Colonic mucosa (tissue), 4 donors: Measurements from ENCODE around the gene GMPR2. TPM values are rescaled to one million over a fixed set of nuclear protein-coding genes. Genes with fewer than 3 reads are reported as not detected.
"Not testable (repeated sequence)": the region's sequence is repeated elsewhere in the genome, so short reads cannot be mapped to it uniquely, and the experiment has no call there.

Experiments used
- DNase-seq: peaks from one replicate; pipeline ENCODE4 v3.0.0-alpha.2; 2020
- H3K27ac ChIP-seq: fragments of 200-600 bp; one replicate; pipeline ENCODE4 v1.8.0; 2021
- H3K27me3 ChIP-seq: fragments of 200-600 bp; one replicate; pipeline ENCODE4 v1.8.0; 2021
- H3K36me3 ChIP-seq: fragments of 200-600 bp; one replicate; pipeline ENCODE4 v1.8.0; 2021
- H3K4me1 ChIP-seq: fragments of 200-600 bp; one replicate; pipeline ENCODE4 v1.8.0; 2021; ENCODE audit warnings: mild to moderate bottlenecking
- H3K4me3 ChIP-seq: fragments of 200-600 bp; one replicate; pipeline ENCODE4 v1.8.0; 2021
- H3K9ac ChIP-seq, 2 donors: one replicate each; pipeline ENCODE4 v1.7.0; 2013; ENCODE audit warnings: control low read depth in 2 of 2, low read depth in 2 of 2, low read length in 2 of 2
- H3K9me3 ChIP-seq: fragments of 200-600 bp; one replicate; pipeline ENCODE4 v1.8.0; 2021
- intact Hi-C: fragments of 100-400 bp; cut with DNase I; formaldehyde crosslinking; loops from one replicate; pipeline ENCODE4 v1.14.1; 2022
- total RNA-seq, 2 donors: library from RNA; stranded (reverse); fragmentation: NEBNext Ultra II Directional in 1 of 2; extraction: Animal tissue kit (Norgen Biotek cat#: 25700) in 1 of 2; gene quantifications; one replicate each; pipeline ENCODE4 v1.2.1, GENCODE V29; 2021
- TF ChIP-seq, protein P1 (sequence below): fragments of 200-600 bp; IDR thresholded peaks from one replicate; pipeline ENCODE4 v1.8.0; 2022; ENCODE audit warnings: antibody characterized with exemption, mild to moderate bottlenecking
- donor health status: healthy.
- donor health status: DM: no; HTN: no; CAD: no.
- donor health status: DM: no; HTN: no; CAD: no.

Gene GMPR2
- total RNA-seq, 2 donors from 2014 or later, result 57.9 to 68.1 TPM

DNA sequence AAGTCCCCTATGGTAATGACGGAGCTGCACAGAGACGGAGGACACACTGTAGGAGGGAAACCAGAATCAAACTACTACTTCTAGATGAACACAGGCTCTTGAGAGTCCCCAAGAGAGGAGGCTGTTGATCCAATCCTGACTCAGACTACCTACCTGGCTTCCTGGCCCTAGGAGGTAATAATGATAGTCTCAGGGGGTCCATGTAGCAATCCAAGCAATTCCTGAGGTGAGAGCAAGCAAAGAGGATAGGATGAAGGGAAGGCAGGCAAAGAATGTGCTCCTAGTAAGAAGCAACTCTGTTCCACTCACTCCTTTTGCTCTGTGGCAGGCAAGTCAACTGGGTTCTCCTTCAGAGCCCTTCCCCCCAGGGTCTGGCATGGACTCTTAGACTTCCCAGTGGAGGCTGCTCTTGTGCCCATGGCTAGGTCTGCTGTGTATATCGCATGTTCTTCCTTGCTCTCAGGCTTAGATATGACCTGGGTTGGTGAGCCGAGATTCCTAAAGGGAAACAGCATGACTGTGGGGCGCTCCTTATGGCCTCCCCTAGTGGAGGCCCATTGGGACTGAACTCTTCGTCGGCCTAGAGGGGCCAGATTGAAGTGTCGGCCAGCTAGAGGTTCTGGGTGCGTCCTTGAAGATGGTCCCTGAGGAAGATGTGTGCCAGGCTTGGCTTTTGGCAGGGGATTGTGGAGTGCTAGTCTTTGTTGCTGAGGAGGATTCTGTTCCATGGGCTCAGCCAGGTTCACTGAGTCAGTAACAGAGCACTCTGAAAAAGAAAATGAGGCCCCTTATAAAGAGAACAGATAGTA is 7.6 kb downstream of the GMPR2 start:
- H3K27me3 ChIP-seq, result no peaks in the 10 kb centered on the region
- no peaks in the 10 kb centered on the region for H3K36me3 ChIP-seq
- no peak for DNase-seq

DNA sequence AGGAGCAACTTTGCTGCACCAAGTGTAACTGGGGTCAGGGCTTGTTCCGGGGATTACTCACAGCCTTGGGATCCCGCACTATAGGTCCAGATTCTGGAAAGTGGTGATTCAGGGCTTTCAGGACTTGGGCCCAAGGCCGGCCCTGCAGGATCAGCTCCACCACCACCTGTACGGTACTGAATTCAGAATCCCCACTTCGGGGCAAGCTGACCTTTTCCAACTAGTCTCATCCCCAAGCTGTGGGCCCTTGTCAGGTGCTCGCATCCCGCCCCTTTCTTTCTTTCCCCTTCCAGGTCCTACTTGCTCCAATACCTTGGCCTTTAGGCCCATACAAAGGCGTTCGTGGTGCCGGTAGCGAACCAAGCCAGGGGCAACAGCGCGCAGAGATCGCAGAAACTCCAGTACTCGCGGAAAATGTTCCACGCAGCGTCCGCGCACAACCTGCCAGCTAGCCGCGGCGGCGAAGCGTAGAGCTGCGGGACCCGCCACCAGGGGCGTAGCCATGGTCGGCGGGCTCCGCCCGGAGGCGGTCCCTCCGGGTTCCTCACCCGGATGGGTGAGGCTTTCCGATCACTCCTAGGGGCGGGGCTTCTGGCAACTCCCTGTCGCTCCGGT is 9.2 kb downstream of the GMPR2 start:
- no peaks in the 10 kb centered on the region for H3K9me3 ChIP-seq
- H3K36me3 ChIP-seq, result no peaks in the 10 kb centered on the region
- TF ChIP-seq, protein P1, sequence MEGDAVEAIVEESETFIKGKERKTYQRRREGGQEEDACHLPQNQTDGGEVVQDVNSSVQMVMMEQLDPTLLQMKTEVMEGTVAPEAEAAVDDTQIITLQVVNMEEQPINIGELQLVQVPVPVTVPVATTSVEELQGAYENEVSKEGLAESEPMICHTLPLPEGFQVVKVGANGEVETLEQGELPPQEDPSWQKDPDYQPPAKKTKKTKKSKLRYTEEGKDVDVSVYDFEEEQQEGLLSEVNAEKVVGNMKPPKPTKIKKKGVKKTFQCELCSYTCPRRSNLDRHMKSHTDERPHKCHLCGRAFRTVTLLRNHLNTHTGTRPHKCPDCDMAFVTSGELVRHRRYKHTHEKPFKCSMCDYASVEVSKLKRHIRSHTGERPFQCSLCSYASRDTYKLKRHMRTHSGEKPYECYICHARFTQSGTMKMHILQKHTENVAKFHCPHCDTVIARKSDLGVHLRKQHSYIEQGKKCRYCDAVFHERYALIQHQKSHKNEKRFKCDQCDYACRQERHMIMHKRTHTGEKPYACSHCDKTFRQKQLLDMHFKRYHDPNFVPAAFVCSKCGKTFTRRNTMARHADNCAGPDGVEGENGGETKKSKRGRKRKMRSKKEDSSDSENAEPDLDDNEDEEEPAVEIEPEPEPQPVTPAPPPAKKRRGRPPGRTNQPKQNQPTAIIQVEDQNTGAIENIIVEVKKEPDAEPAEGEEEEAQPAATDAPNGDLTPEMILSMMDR, result peak; percentile 71
- peak overlapping the region; percentile 79 for H3K4me3 ChIP-seq
- no peaks in the 10 kb centered on the region for H3K27me3 ChIP-seq
- peaks cover 11% of the 10 kb centered on the region for H3K4me1 ChIP-seq
- H3K9ac ChIP-seq, result peak overlapping the region; percentile 76 to 94
- H3K27ac ChIP-seq, result peak overlapping the region; percentile 99
- DNase-seq, result peak; percentile 94
- intact Hi-C loops, result loop anchor here (2.0 to 10.0 kb wide), 2 partner anchors 29 to 193 kb away; partner anchors contain the start of gene RABGGTA

More for the DNA sequence above, 7.6 kb downstream of the GMPR2 start:
- Histone ChIP-seq H3K9ac (peak overlapping the region in 1 of 2 donors; percentile 61), H3K27ac (no peak overlapping the region), H3K4me3 (no peak overlapping the region), H3K9me3 (no peaks in the 10 kb centered on the region), H3K4me1 (peaks cover 11% of the 10 kb centered on the region)
- TF ChIP-seq, protein P1, result no peak
- intact Hi-C loops, result loop anchor here (10.0 kb wide), 1 partner anchor 194 kb away; no protein-coding TSS in a partner anchor

DNA sequence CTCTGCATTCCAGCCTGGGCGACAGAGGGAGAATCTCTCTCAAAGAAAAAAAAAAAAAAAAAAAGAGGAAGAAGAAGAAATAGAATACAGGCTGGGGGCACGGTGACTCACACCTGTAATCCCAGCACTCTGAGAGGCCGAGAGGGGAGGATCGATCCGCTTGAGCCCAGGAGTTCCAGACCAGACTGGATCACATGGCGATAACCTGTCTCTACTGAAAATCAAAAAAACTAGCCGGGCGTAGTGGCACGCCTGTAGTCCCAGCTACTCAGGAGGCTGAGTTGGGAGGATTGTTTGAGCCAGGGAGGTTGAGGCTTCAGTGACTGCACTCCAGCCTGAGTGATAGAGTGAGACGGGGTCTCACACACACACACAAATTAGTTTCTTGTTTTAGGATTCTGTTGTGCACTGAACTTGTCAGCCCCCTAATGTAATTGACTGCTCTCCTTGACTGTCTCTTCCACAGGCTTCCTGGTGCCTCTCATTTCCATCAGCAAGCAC is 10.7 kb downstream of the GMPR2 start:
- Histone ChIP-seq H3K36me3 (no peaks in the 10 kb centered on the region), H3K9ac (peak overlapping the region; percentile 76 to 94), H3K27me3 (no peaks in the 10 kb centered on the region), H3K27ac (peak overlapping the region; percentile 99), H3K4me3 (peak overlapping the region; percentile 79), H3K4me1 (peaks cover 11% of the 10 kb centered on the region), H3K9me3 (no peaks in the 10 kb centered on the region)
- intact Hi-C loops, result loop anchor here (2.0 to 10.0 kb wide), 2 partner anchors 27 to 191 kb away; partner anchors contain the start of gene RABGGTA
- DNase-seq, result no peak
- TF ChIP-seq, protein P1, result no peak

DNA sequence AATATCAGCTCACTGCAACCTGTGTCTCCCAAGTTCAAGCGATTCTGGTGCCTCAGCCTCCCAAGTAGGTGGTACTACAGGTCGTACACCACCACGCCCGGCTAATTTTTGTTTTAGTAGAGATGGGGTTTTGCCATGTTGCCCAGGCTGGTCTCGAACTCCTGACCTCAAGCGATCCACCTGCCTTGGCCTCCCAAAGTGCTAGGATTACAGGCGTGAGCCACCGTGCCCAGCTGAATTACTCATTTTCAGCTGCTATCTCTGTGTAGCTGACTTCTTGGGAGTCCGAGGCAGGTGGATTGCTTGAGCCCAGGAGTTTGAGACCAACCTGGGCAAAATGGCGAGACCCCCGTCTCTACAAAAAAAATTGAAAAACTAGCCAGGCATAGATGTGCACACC is 12.6 kb downstream of the GMPR2 start:
- not testable (repeated sequence) for DNase-seq, H3K9ac ChIP-seq, H3K9me3 ChIP-seq, H3K4me3 ChIP-seq, H3K36me3 ChIP-seq, H3K27me3 ChIP-seq, H3K27ac ChIP-seq
- peaks cover 11% of the 10 kb centered on the region for H3K4me1 ChIP-seq
- intact Hi-C loops, result loop anchor here (2.0 to 10.0 kb wide), 2 partner anchors 47 to 189 kb away; no protein-coding TSS in a partner anchor

DNA sequence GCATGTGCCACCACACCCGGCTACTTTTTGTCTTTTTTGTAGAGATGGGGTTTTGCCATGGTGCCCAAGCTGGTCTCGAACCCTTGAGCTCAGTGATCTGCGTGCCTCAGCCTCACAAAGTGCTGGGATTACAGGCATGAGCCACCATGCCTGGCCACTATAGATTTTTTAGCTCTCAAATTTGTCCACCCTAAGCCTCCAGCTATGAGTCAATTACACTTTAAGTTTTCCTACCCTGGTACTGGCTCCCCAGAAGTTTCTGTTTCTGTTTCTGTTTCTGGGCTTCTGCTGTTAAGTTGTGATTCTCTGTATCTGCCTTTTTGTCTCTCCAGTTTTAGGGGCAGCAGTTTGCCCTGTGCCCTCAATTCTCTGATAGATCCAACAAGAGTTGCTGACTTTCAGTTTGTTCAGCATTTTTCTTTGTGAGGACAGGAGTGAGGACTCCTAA is 14.1 kb downstream of the GMPR2 start:
- Histone ChIP-seq H3K4me1 (peaks cover under 1% of the 10 kb centered on the region), H3K27me3 (no peaks in the 10 kb centered on the region), H3K4me3 (no peak overlapping the region), H3K9me3 (no peaks in the 10 kb centered on the region), H3K27ac (no peak overlapping the region), H3K36me3 (no peaks in the 10 kb centered on the region), H3K9ac (no peak overlapping the region)
- intact Hi-C loops, result loop anchor here (10.0 kb wide), 1 partner anchor 188 kb away; no protein-coding TSS in a partner anchor
- TF ChIP-seq, protein P1, result no peak
- no peak for DNase-seq
